ENCODE data around the gene COL15A1. TPM values are rescaled to one million over a fixed set of nuclear protein-coding genes. Genes with fewer than 3 reads are reported as not detected.

The COL15A1 gene
- total RNA-seq, 4 donors from 2014 or later = 4.6 to 51.9 (median 10.7) TPM

GRCh38 chr9:98994172-98995058, 50.7 kb downstream of the COL15A1 start:
- intact Hi-C loops (cut with DNase I; ENCODE audit: low total_unique reads) = no loop called here
- H3K27ac ChIP-seq = peak overlapping the region; percentile 63 to 82 (median 72)
- H3K27me3 ChIP-seq = no peaks in the 10 kb centered on the region
- no peaks in the 10 kb centered on the region for H3K9me3 ChIP-seq
- in situ Hi-C loops (cut with MboI; ENCODE audit: low pct_ligation_motif_present in 1 of 4, low pct_unique_long_range_greater_than_20kb in 1 of 4, low sequenced_read_pairs in 3 of 4) = loop anchor here (5.0 to 25.0 kb wide), 4 partner anchors 132 to 140 kb away; no protein-coding TSS in a partner anchor
- H3K4me1 ChIP-seq = peaks cover 7 to 54% (median 19%) of the 10 kb centered on the region in 4 donors
- no peak for TF ChIP-seq CTCF (IDR thresholded peaks at IDR 0.05)
- TF ChIP-seq POLR2AphosphoS5 (IDR thresholded peaks at IDR 0.05) = no peak
- no peak for TF ChIP-seq EP300 (IDR thresholded peaks at IDR 0.05; ENCODE audit: low read depth)
- no peak for TF ChIP-seq POLR2A (IDR thresholded peaks at IDR 0.05)
- no peak for DNase-seq
- WGBS, 2 donors (ENCODE audit: low coverage in 1 of 2) = 67 to 69% methylated on average over 4 to 12 of the region's 12 CpGs
- no peak overlapping the region for H3K4me3 ChIP-seq
- no peaks in the 10 kb centered on the region for H3K36me3 ChIP-seq

- Histone ChIP-seq H3K27ac (peak overlapping the region; percentile 63 to 82 (median 72)), H3K4me1 (peaks cover 7 to 50% (median 17%) of the 10 kb centered on the region in 4 donors), H3K36me3 (no peaks in the 10 kb centered on the region), H3K9me3 (no peaks in the 10 kb centered on the region), H3K4me3 (no peak overlapping the region), H3K27me3 (no peaks in the 10 kb centered on the region)
- WGBS, 2 donors (ENCODE audit: low coverage in 1 of 2) = 71% methylated on average over 3 of the region's 3 CpGs; no CpG with 5 or more reads in 1 of the 2 donors
- peak; percentile 29 for DNase-seq
- no peak for TF ChIP-seq CTCF (IDR thresholded peaks at IDR 0.05)
- TF ChIP-seq POLR2AphosphoS5 (IDR thresholded peaks at IDR 0.05) = no peak
- no peak for TF ChIP-seq EP300 (IDR thresholded peaks at IDR 0.05; ENCODE audit: low read depth)
- TF ChIP-seq POLR2A (IDR thresholded peaks at IDR 0.05) = no peak
- intact Hi-C loops (cut with DNase I; ENCODE audit: low total_unique reads) = no loop called here
- in situ Hi-C loops (cut with MboI; ENCODE audit: low pct_ligation_motif_present in 1 of 4, low pct_unique_long_range_greater_than_20kb in 1 of 4, low sequenced_read_pairs in 3 of 4) = loop anchor here (5.0 to 25.0 kb wide), 4 partner anchors 133 to 140 kb away; no protein-coding TSS in a partner anchor
Observed at GRCh38 chr9:98995059-98995671, 51.5 kb downstream of the COL15A1 start.

GRCh38 chr9:98995971-98996504, 52.3 kb downstream of the COL15A1 start:
- H3K27ac ChIP-seq = peak overlapping the region; percentile 63 to 82 (median 72)
- no peaks in the 10 kb centered on the region for H3K9me3 ChIP-seq
- in situ Hi-C loops (cut with MboI; ENCODE audit: low pct_ligation_motif_present in 1 of 4, low pct_unique_long_range_greater_than_20kb in 1 of 4, low sequenced_read_pairs in 3 of 4) (loop anchor here (5.0 to 25.0 kb wide), 4 partner anchors 134 to 141 kb away; no protein-coding TSS in a partner anchor), intact Hi-C loops (cut with DNase I; ENCODE audit: low total_unique reads) (no loop called here)
- TF ChIP-seq CTCF (IDR thresholded peaks at IDR 0.05) (no peak), POLR2A (IDR thresholded peaks at IDR 0.05) (no peak), POLR2AphosphoS5 (IDR thresholded peaks at IDR 0.05) (no peak), EP300 (IDR thresholded peaks at IDR 0.05; ENCODE audit: low read depth) (no peak)
- DNase-seq = no peak
- WGBS, 2 donors (ENCODE audit: low coverage in 1 of 2) = 87 to 100% methylated on average over 1 to 7 of the region's 7 CpGs
- H3K27me3 ChIP-seq = no peaks in the 10 kb centered on the region
- no peaks in the 10 kb centered on the region for H3K36me3 ChIP-seq
- peaks cover 7 to 47% (median 17%) of the 10 kb centered on the region in 4 donors for H3K4me1 ChIP-seq
- no peak overlapping the region for H3K4me3 ChIP-seq

- intact Hi-C loops (cut with DNase I; ENCODE audit: low total_unique reads) = loop anchor here (2.0 kb wide), 1 partner anchor 137 kb away; no protein-coding TSS in a partner anchor
Observed at GRCh38 chr9:98997604-98998003, 53.9 kb downstream of the COL15A1 start.

More at GRCh38 chr9:98997604-98998003, 53.9 kb downstream of the COL15A1 start:
- no peaks in the 10 kb centered on the region for H3K9me3 ChIP-seq
- peaks cover 7 to 47% (median 17%) of the 10 kb centered on the region in 4 donors for H3K4me1 ChIP-seq
- DNase-seq = no peak
- H3K27me3 ChIP-seq = no peaks in the 10 kb centered on the region
- H3K27ac ChIP-seq = peak overlapping the region; percentile 67 to 82 (median 76)
- in situ Hi-C loops (cut with MboI; ENCODE audit: low pct_ligation_motif_present in 1 of 4, low pct_unique_long_range_greater_than_20kb in 1 of 4, low sequenced_read_pairs in 3 of 4) = loop anchor here (5.0 to 25.0 kb wide), 4 partner anchors 135 to 143 kb away; no protein-coding TSS in a partner anchor
- WGBS, 2 donors (ENCODE audit: low coverage in 1 of 2) = 50 to 54% methylated on average over 1 to 4 of the region's 4 CpGs
- TF ChIP-seq CTCF (IDR thresholded peaks at IDR 0.05) (no peak), POLR2AphosphoS5 (IDR thresholded peaks at IDR 0.05) (peak in 1 of 3 donors; percentile 23)
- H3K4me3 ChIP-seq = no peak overlapping the region
- H3K36me3 ChIP-seq = no peaks in the 10 kb centered on the region

All from transverse colon (tissue), 4 donors.